GM12875 (cell line): Measurements from ENCODE around the gene ASCL5.
A peak's percentile ranks its signal among the peaks of the same experiment; 100 is the strongest.

Experiments
- H3K4me3 ChIP-seq: one replicate; pipeline ENCODE4 v1.5.1; 2011; ENCODE audit warnings: low read depth, low read length, control low read depth
- TF ChIP-seq, protein P1 (sequence below): IDR thresholded peaks from 2 replicates; pipeline ENCODE4 v1.5.1; 2011; ENCODE audit warnings: low read depth, mild to moderate bottlenecking, control low read depth, inconsistent platforms, low read length, moderate library complexity, borderline replicate concordance; ENCODE audit not compliant: insufficient read depth

The ASCL5 gene

GRCh38 chr1:201149400-201149799, 22.4 kb upstream of the ASCL5 start:
- TF ChIP-seq, protein P1, sequence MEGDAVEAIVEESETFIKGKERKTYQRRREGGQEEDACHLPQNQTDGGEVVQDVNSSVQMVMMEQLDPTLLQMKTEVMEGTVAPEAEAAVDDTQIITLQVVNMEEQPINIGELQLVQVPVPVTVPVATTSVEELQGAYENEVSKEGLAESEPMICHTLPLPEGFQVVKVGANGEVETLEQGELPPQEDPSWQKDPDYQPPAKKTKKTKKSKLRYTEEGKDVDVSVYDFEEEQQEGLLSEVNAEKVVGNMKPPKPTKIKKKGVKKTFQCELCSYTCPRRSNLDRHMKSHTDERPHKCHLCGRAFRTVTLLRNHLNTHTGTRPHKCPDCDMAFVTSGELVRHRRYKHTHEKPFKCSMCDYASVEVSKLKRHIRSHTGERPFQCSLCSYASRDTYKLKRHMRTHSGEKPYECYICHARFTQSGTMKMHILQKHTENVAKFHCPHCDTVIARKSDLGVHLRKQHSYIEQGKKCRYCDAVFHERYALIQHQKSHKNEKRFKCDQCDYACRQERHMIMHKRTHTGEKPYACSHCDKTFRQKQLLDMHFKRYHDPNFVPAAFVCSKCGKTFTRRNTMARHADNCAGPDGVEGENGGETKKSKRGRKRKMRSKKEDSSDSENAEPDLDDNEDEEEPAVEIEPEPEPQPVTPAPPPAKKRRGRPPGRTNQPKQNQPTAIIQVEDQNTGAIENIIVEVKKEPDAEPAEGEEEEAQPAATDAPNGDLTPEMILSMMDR = peak; percentile 36; the same call in 1 of the 2 replicates
- H3K4me3 ChIP-seq = no peak overlapping the region

DNA sequence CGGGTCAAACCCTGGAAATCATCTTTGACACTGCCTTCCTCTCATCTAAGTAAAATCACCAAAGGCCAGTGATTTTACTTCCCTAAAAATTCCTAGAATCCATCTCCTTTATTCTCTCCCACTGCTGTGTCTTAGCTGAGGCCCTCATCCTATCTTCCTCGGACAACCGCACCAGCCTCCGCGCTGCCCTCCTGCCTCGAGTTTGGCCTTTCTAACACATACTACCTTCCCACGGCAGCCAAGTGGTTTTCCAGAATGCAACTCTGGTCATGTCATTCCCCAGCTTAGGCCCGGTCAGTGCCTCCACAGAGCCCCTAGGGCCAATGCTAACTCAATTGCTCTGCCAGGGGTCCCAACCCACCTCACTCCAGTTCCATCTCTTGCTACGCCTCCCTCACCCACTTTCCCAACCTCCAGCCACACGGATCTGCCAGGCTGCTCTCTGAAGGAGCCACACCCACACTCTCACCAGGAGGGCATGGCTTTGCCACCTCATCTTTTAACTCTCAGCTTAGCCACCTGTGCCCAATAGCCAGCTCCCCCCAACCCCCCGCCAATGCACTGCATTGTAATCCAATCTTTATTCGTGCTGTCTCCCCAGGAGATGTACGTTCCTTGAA, 20.5 kb upstream of the ASCL5 start:
- TF ChIP-seq, protein P1 = no peak
- no peak overlapping the region for H3K4me3 ChIP-seq

- TF ChIP-seq, protein P1 = no peak
Measured at GRCh38 chr1:201146626-201147390, 19.8 kb upstream of the ASCL5 start.

DNA sequence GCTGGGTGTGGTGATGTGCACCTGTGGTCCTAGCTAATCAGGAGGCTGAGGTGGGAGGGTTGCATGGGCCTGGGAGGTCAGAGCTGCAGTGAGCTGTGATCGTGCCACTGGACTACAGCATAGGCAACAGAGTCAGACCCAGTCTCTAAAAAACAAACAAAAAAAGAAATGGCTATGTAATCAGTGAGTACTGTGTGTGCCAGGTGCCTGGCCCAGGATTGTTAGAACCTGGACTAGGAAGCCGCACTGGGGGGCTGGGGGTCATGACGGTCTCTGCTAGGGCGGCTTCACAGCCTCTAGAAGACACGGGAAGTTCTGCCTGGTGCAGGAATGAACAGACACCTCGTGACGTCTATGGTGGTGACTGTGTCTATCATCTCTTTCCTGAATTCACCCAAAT, 18.8 kb upstream of the ASCL5 start:
- TF ChIP-seq, protein P1 = no peak
- no peak overlapping the region for H3K4me3 ChIP-seq

More at GRCh38 chr1:201146626-201147390, 19.8 kb upstream of the ASCL5 start:
- H3K4me3 ChIP-seq = no peak overlapping the region

GRCh38 chr1:201145132-201145531, 18.1 kb upstream of the ASCL5 start:
- TF ChIP-seq, protein P1 = no peak

GRCh38 chr1:201144701-201145100, 17.7 kb upstream of the ASCL5 start:
- H3K4me3 ChIP-seq = no peak overlapping the region

More at GRCh38 chr1:201145132-201145531, 18.1 kb upstream of the ASCL5 start:
- H3K4me3 ChIP-seq = no peak overlapping the region

More at GRCh38 chr1:201144701-201145100, 17.7 kb upstream of the ASCL5 start:
- TF ChIP-seq, protein P1 = no peak
